Neural crest cell (in vitro differentiated cells): ENCODE results near the gene RUNX1. TPM values are rescaled to one million over a fixed set of nuclear protein-coding genes. Genes with fewer than 3 reads are reported as not detected.

Source experiments
- DNase-seq: peaks from one replicate; pipeline ENCODE4 v3.0.0; 2021; ENCODE audit warnings: low read depth, mixed read lengths, low spot score
- H3K27ac Mint-ChIP-seq: one replicate; pipeline ENCODE4 v1.8.0; 2021; ENCODE audit warnings: mild to moderate bottlenecking, mixed read lengths; ENCODE audit not compliant: unreplicated experiment
- H3K27me3 Mint-ChIP-seq: 2 replicates; pipeline ENCODE4 v1.8.0; 2021; ENCODE audit warnings: low read depth, mild to moderate bottlenecking, mixed read lengths
- H3K36me3 Mint-ChIP-seq: 2 replicates; pipeline ENCODE4 v1.8.0; 2021; ENCODE audit warnings: low read depth, mild to moderate bottlenecking, mixed read lengths
- H3K4me1 Mint-ChIP-seq: 2 replicates; pipeline ENCODE4 v1.8.0; 2021; ENCODE audit warnings: mixed read lengths
- H3K4me3 Mint-ChIP-seq: one replicate; pipeline ENCODE4 v1.8.0; 2021; ENCODE audit warnings: mild to moderate bottlenecking, mixed read lengths
- H3K9me3 Mint-ChIP-seq: 2 replicates; pipeline ENCODE4 v1.8.0; 2021; ENCODE audit warnings: mixed read lengths
- total RNA-seq: library from RNA; stranded (reverse); gene quantifications from 2 replicates; pipeline ENCODE4 v1.2.1, GENCODE V29; 2021
- TF ChIP-seq, protein P1 (sequence below): fragments of 200-600 bp; sonication (generic); conservative IDR thresholded peaks from 2 replicates; pipeline ENCODE4 v1.5.0; 2021; ENCODE audit warnings: antibody characterized with exemption, mild to moderate bottlenecking

RUNX1 gene
- total RNA-seq, 1 donor from 2014 or later: 0.63 TPM

DNA sequence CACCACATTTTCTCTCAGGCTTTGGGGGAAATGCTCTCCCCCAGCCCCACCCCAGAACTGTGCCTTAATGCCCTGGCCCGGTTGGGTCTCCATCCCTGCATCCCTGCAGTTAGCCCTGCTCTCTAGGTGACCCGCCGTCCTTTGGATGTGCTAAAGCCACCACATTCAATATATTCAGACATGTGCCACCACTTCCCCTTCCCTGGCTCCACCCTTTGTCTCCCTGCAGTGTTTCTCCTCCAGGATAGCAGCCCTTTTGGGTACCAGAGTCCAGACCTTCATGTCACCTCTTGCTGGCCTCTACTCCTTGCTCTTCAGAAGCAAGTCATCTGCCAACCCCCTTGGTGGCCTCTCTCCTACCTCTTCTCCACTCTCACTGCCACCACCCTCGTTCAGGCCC is 41.8 kb downstream of the RUNX1 start:
- Mint-ChIP-seq H3K4me1 (no peaks in the 10 kb centered on the region), H3K9me3 (no peaks in the 10 kb centered on the region), H3K27ac (no peak overlapping the region), H3K36me3 (no peaks in the 10 kb centered on the region), H3K4me3 (no peak overlapping the region), H3K27me3 (no peaks in the 10 kb centered on the region)
- TF ChIP-seq, protein P1, sequence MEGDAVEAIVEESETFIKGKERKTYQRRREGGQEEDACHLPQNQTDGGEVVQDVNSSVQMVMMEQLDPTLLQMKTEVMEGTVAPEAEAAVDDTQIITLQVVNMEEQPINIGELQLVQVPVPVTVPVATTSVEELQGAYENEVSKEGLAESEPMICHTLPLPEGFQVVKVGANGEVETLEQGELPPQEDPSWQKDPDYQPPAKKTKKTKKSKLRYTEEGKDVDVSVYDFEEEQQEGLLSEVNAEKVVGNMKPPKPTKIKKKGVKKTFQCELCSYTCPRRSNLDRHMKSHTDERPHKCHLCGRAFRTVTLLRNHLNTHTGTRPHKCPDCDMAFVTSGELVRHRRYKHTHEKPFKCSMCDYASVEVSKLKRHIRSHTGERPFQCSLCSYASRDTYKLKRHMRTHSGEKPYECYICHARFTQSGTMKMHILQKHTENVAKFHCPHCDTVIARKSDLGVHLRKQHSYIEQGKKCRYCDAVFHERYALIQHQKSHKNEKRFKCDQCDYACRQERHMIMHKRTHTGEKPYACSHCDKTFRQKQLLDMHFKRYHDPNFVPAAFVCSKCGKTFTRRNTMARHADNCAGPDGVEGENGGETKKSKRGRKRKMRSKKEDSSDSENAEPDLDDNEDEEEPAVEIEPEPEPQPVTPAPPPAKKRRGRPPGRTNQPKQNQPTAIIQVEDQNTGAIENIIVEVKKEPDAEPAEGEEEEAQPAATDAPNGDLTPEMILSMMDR: no peak
- no peak for DNase-seq

DNA sequence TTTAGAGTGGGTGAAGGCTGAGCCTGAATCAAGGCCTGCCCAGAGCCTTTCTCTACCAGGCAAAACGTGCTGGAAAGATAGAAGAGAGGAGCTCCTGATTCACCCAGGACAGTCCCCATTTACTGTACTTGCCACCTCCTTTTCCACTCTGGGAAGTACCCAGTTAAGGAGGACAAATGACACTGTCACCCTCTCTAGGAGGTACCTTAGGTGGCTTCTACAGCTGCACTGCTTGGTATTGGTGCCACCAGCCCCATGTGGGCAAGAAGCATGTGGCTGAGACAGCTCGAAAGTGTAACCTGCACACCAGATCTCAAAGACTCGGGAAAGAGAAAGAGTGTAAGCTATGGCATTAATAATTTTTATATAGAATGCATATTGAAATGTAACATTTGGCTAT is 42.3 kb downstream of the RUNX1 start:
- TF ChIP-seq, protein P1: no peak
- Mint-ChIP-seq H3K27me3 (no peaks in the 10 kb centered on the region), H3K36me3 (no peaks in the 10 kb centered on the region), H3K4me1 (no peaks in the 10 kb centered on the region), H3K27ac (no peak overlapping the region), H3K9me3 (no peaks in the 10 kb centered on the region), H3K4me3 (no peak overlapping the region)
- DNase-seq: no peak

DNA sequence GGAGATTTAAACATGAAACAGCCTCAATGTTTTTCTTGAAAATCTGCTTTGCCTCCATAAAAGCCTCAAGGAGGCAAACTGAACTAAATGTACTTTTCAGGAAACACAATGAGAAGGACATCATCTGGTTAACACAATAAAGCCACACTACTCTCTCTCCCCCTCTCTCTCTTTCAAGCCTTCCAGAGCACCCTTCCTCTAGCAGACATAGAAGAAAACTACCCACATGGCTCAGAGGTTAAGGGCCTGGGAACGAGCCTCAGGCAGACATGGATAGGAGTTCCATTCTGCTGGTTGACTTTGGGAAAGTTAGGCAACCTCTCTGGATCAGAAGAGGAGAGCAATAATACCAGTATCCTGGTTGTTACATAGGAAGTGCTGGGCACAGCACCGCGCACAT is 42.9 kb downstream of the RUNX1 start:
- no peaks in the 10 kb centered on the region for H3K9me3 Mint-ChIP-seq
- no peaks in the 10 kb centered on the region for H3K4me1 Mint-ChIP-seq
- no peak for DNase-seq
- TF ChIP-seq, protein P1: no peak
- no peak overlapping the region for H3K4me3 Mint-ChIP-seq
- H3K27ac Mint-ChIP-seq: no peak overlapping the region
- no peaks in the 10 kb centered on the region for H3K36me3 Mint-ChIP-seq
- H3K27me3 Mint-ChIP-seq: no peaks in the 10 kb centered on the region

DNA sequence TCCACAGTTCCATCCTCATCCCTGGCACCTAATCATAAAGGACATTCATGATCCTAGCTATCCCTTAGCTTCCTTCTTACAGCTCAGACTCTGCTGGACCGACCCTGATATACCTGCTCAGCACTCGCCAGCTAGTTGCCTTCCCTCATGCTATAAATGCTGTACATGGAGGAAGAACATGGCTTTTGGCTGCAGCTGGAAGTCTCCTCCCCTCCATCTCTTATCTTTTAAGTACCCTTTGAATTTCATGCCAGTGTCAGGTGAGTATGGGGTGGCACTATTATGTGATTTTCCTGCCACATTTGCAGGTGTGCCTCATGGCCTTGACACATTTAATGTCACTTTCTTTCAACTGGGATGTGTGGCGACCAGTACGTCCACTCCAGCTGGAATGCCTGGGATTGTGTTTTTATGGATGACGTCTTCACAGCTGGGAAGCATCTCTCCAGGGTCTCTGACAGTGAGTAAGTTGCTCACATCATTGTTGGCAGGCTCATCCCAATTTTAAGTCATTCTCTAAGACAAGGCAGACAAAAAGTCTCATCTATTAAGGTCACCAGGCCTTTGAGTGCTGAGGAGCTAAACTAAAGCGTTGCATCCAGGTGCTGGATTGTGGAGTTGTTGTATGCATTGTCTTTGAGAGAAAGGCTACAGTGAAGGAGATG is 43.4 kb downstream of the RUNX1 start:
- Mint-ChIP-seq H3K27ac (no peak overlapping the region), H3K4me3 (no peak overlapping the region), H3K27me3 (no peaks in the 10 kb centered on the region)

DNA sequence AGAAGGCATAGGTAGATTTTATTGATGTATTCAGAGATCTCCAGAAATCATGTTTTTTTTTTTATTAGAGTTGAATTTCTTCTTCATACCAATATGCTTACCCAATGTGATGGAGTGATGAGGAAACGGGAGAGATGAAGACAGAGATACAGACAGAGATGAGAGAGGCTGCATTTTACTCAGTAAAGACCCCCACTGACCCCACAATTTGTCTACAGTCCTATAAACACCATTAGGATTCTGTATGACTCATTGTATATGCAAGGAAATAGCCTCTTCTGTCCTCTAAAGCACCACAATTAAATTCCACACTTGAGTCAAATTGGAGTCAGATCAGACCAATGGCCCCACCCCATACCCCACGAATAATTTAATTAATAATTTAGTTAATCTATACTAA is 44.0 kb downstream of the RUNX1 start:
- Mint-ChIP-seq H3K9me3 (no peaks in the 10 kb centered on the region), H3K27ac (no peak overlapping the region), H3K36me3 (no peaks in the 10 kb centered on the region), H3K4me3 (no peak overlapping the region), H3K4me1 (no peaks in the 10 kb centered on the region), H3K27me3 (no peaks in the 10 kb centered on the region)
- DNase-seq: no peak
- TF ChIP-seq, protein P1: no peak

More for the DNA sequence above, 43.4 kb downstream of the RUNX1 start:
- TF ChIP-seq, protein P1: no peak
- H3K36me3 Mint-ChIP-seq: no peaks in the 10 kb centered on the region
- no peak for DNase-seq
- no peaks in the 10 kb centered on the region for H3K9me3 Mint-ChIP-seq
- no peaks in the 10 kb centered on the region for H3K4me1 Mint-ChIP-seq
